GM12874 (cell line): ENCODE measurements around the gene SLC30A3.

Experiments
- CTCF ChIP-seq: IDR thresholded peaks from 2 replicates; pipeline ENCODE4 v1.5.1; 2011; ENCODE audit warnings: low read depth, mild to moderate bottlenecking, control low read depth, low read length, moderate library complexity; ENCODE audit not compliant: insufficient read depth

The SLC30A3 gene

GRCh38 chr2:27211241-27211942, 51.5 kb downstream of the SLC30A3 start:
- TF ChIP-seq CTCF = no peak

- no peak for TF ChIP-seq CTCF
These were observed 53.0 kb downstream of the SLC30A3 start for GRCh38 chr2:27209621-27210401.

- TF ChIP-seq CTCF = no peak
These were observed 54.3 kb downstream of the SLC30A3 start for GRCh38 chr2:27208486-27209050.

GRCh38 chr2:27206346-27206745, 56.5 kb downstream of the SLC30A3 start:
- TF ChIP-seq CTCF = no peak

- no peak for TF ChIP-seq CTCF
These were observed 57.6 kb downstream of the SLC30A3 start for GRCh38 chr2:27205206-27205605.

GRCh38 chr2:27204566-27204965, 58.3 kb downstream of the SLC30A3 start:
- no peak for TF ChIP-seq CTCF

- TF ChIP-seq CTCF = no peak
These were observed 59.1 kb downstream of the SLC30A3 start for GRCh38 chr2:27203741-27204140.
